Fibroblast of skin of back (primary cell): Measurements from ENCODE around the gene SREK1IP1. TPM values are rescaled to one million over a fixed set of nuclear protein-coding genes. Genes with fewer than 3 reads are reported as not detected.

Source experiments
- DNase-seq: peaks from one replicate; pipeline ENCODE4 v3.0.0-alpha.2; 2013
- polyA plus RNA-seq, 2 experiments: library from polyadenylated mRNA; unstranded; fragments of 120-200 nt; gene quantifications; one replicate each; pipeline ENCODE4 v1.2.1, GENCODE V29; 2013; ENCODE audit not compliant: insufficient read length in 2 of 2

The SREK1IP1 gene
- polyA plus RNA-seq (2013, experiment 1 of 2; ENCODE audit: insufficient read length), result 14.5 TPM
- 12.1 TPM for polyA plus RNA-seq (2013, experiment 2 of 2; ENCODE audit: insufficient read length)

GRCh38 chr5:64768358-64769312 is at the start of gene SREK1IP1, which contains the start of gene CWC27:
Gene SREK1IP1 (minus strand): TSS chr5:64768691. CDS start chr5:64768517, 174 bp downstream.
Gene CWC27 (plus strand): TSS chr5:64768930. CDS start chr5:64769147, 217 bp downstream.
- peak; percentile 93 for DNase-seq

- DNase-seq, result no peak
These were observed 49.8 kb upstream of the SREK1IP1 start for GRCh38 chr5:64818245-64818644.

GRCh38 chr5:64814073-64814472 is 45.6 kb upstream of the SREK1IP1 start:
- DNase-seq, result no peak

GRCh38 chr5:64811050-64811640 is 42.7 kb upstream of the SREK1IP1 start:
- DNase-seq, result peak; percentile 70

- no peak for DNase-seq
These were observed 39.0 kb upstream of the SREK1IP1 start for GRCh38 chr5:64807520-64807919.

- DNase-seq, result no peak
These were observed 38.0 kb upstream of the SREK1IP1 start for GRCh38 chr5:64806537-64806936.

- DNase-seq, result peak; percentile 61
These were observed 32.4 kb upstream of the SREK1IP1 start for GRCh38 chr5:64800926-64801325.

GRCh38 chr5:64796301-64796700 is 27.8 kb upstream of the SREK1IP1 start:
- DNase-seq, result no peak

GRCh38 chr5:64794053-64794770 is 25.7 kb upstream of the SREK1IP1 start:
- peak; percentile 19 for DNase-seq

GRCh38 chr5:64792469-64792868 is 24.0 kb upstream of the SREK1IP1 start:
- no peak for DNase-seq

- no peak for DNase-seq
These were observed 21.7 kb upstream of the SREK1IP1 start for GRCh38 chr5:64790210-64790609.

GRCh38 chr5:64789457-64789856 is 21.0 kb upstream of the SREK1IP1 start:
- peak; percentile 26 for DNase-seq

GRCh38 chr5:64788156-64788555 is 19.7 kb upstream of the SREK1IP1 start:
- no peak for DNase-seq

GRCh38 chr5:64786372-64786771 is 17.9 kb upstream of the SREK1IP1 start:
- no peak for DNase-seq

- DNase-seq, result peak; percentile 73
These were observed 16.0 kb upstream of the SREK1IP1 start for GRCh38 chr5:64784451-64785025.

GRCh38 chr5:64775291-64775690 is 6.8 kb upstream of the SREK1IP1 start:
- DNase-seq, result no peak

- DNase-seq, result no peak
These were observed 5.0 kb upstream of the SREK1IP1 start for GRCh38 chr5:64773533-64773932.

- DNase-seq, result no peak
These were observed 3.2 kb upstream of the SREK1IP1 start for GRCh38 chr5:64771736-64772135.

- no peak for DNase-seq
These were observed 1.4 kb upstream of the SREK1IP1 start for GRCh38 chr5:64769855-64770254.

GRCh38 chr5:64767959-64768357 is 533 bp downstream of the SREK1IP1 start:
- no peak for DNase-seq

- no peak for DNase-seq
These were observed 1.6 kb downstream of the SREK1IP1 start for GRCh38 chr5:64766941-64767340.

GRCh38 chr5:64765804-64766504 is 2.5 kb downstream of the SREK1IP1 start:
- no peak for DNase-seq
